GM18526 (cell line): ENCODE measurements around the gene OR6Q1.

ENCODE experiments used
- POLR2A ChIP-seq: IDR thresholded peaks from 3 replicates; pipeline ENCODE4 v1.6.1; 2011; ENCODE audit not compliant: insufficient read length; ENCODE audit errors: extremely low read depth

The OR6Q1 gene

DNA sequence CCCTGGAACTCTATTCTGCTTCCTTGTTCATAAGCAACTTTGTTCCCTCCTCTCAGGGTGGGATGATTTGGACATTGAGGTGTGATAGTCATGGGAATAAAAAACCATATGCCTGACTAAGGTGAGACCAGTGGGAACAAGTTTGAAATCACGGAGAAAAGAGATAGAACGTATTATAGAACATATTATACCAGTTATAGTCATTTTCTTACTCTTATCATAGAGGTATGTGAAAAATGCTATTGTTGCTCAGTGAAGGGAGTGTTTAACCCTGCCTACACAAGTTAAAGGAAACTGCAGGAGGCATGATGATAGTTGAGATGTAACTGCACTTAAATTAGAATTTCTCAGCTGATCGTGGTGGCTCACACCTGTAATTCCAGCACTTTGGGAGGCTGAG, 15.5 kb downstream of the OR6Q1 start:
- no peak for TF ChIP-seq POLR2A

GRCh38 chr11:58047818-58048217, 17.1 kb downstream of the OR6Q1 start:
- TF ChIP-seq POLR2A: no peak

DNA sequence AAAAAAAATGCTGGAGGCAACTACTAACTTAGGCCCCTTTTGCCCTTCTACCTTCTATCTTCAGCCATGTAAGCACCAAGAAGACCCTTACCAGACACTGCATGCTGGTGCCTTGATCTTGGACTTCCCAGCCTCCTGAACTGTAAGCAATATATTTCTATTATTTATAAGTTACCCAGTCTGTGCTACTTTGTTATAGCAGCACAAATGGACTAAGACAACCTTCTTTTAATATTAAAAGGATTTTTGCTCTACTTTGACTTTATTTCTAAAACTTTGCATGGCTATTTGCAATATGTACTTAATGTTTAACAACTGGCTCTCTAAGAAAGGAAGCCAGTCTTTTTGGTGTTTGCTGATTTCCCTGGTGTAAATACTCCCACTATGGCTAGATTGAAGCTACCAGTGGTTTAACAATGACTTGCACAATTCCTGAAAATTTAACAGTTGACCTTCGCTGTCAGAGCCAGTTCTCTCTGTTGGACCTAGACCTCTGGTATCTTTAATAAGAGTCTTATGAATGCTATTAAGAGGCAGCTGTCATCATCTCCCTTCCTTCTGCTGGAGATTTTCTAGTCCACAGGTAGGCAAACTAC, 25.2 kb downstream of the OR6Q1 start:
- no peak for TF ChIP-seq POLR2A

DNA sequence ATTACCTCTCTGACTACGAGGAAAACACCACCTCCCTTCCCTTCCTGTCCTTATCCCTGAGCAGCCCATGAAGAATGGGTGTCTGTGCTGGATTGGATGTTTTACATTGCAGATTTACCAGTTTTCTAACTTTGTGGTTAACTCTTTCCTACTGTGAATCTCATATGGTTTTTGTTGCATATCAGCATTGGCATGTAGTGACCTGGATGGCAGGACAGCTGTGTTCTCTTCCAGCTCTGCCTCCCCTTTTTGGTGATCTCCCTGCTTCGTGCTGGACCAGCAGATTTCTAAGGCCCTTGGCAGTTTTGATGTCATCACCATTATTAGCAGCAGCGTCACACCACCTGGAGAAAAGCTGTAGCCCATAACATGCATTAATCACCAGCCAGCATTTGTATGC, 26.7 kb downstream of the OR6Q1 start:
- no peak for TF ChIP-seq POLR2A

- no peak for TF ChIP-seq POLR2A
These were observed 27.7 kb downstream of the OR6Q1 start for GRCh38 chr11:58058276-58059006.

GRCh38 chr11:58059007-58059350, 28.2 kb downstream of the OR6Q1 start:
- TF ChIP-seq POLR2A: no peak

- no peak for TF ChIP-seq POLR2A
These were observed 29.8 kb downstream of the OR6Q1 start for GRCh38 chr11:58060535-58060934.

DNA sequence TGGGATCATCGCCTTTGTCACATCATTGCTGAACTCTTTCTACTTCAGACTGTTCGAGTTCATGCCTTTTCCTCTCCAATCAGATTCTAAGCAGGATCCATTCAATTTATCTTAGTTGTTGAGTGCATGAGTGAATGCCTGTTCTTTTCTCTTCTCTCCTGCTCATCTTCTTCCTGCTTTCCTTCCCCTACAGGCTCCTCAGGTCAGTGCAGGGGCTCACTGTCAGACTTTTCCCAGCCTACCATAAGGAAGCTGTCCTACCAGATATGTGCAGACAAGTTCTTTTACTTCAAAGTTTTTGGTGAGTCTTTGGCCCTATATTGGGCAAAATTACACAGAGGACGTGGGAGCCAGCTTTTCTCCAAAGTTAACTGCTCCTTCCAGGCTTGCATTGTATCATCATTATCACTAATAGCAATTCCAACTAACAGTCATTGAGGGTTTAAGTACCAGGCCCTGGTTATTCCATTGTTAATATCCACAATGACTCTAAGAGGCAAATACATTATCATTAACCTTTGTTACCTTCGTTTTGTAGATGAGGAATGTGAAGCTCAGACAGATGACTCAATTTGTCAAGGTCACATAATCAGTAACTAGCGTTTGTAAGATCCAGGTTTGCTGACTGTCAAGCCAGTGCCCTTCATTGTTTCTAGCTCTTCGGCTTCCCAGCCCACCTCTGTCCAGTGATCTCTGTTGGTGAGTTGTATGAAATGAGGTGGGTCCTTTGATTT, 30.4 kb downstream of the OR6Q1 start:
- no peak for TF ChIP-seq POLR2A

GRCh38 chr11:58061813-58062212, 31.1 kb downstream of the OR6Q1 start:
- TF ChIP-seq POLR2A: no peak

GRCh38 chr11:58067685-58068084, 36.9 kb downstream of the OR6Q1 start:
- no peak for TF ChIP-seq POLR2A

DNA sequence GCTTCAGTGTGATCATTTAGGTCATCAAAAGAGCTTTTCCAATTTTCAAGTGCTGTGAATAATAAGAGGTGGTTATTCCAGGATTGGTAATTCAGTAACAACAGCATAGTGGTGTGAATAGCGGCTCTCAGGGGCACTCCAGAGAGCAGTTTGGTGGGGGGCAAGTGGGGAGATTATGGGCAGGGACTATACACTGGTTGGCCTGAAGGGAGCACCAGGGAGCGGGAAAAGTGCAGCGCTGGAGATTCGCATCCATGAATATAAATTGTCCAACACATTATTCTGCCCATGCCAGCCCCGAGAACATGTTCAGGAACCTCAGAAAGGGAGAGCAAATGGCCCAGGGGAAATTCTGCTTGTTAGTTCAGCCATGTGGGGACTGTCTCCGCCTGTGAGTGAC, 37.9 kb downstream of the OR6Q1 start:
- no peak for TF ChIP-seq POLR2A

DNA sequence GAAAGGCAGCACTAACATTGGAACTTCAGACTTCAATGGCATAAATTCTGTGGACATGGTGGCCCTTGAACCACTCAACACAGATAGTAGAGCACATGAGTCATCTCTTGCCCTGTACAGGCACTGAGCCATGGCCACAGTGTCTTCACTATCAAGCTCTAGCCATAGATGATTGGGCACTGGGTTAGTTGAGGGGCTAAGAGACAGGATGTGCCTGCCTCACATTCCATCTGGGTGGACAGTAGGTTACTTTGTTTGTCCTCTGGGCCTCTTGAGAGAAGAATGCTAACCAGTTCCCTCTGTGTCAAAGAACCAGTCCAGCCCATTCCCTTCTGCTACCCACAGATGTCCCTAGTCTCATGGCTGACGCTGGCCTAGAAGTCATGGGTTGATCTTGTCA, 39.8 kb downstream of the OR6Q1 start:
- no peak for TF ChIP-seq POLR2A

DNA sequence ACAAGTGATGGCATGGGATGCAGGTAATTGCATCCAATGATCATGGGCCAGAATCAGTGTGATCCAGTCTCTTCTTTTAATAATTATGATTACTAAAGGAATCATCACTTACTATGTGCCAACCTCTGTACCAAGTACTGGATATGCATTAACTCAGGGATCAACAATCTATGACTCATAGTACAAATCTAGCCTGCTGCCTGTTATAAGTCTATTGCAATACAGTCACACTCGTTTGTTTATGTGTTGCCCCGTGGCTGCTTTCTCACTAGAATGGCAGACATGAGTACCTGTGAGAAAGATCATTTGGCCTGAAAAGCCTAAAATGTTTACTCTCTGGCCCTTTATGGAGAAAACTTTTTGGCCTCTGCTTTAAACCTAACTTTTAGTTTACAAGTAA, 45.0 kb downstream of the OR6Q1 start:
- no peak for TF ChIP-seq POLR2A
